Endometrial microvascular endothelial cells (primary cell): ENCODE measurements around the gene SYNM. TPM values are rescaled to one million over a fixed set of nuclear protein-coding genes. Genes with fewer than 3 reads are reported as not detected.

Experiments used
- in situ Hi-C: cut with HindIII; loops from 2 replicates; pipeline ENCODE4 v1.10.0; 2017; ENCODE audit warnings: low sequenced_read_pairs, low pct_unique_long_range_greater_than_20kb; ENCODE audit errors: inconsistent ontology term
- total RNA-seq: library from RNA; depleted of rRNA; stranded (reverse); fragments of >200 nt; gene quantifications from one replicate; pipeline ENCODE4 v1.2.3, GENCODE V29; 2015; ENCODE audit errors: inconsistent ontology term

The SYNM gene
- total RNA-seq, 1 donor from 2014 or later, result 2.1 TPM

- in situ Hi-C loops, result no loop called here
Observed at GRCh38 chr15:99076109-99076508, 28.8 kb upstream of the SYNM start.

- in situ Hi-C loops, result no loop called here
Observed at GRCh38 chr15:99076555-99077308, 28.1 kb upstream of the SYNM start.

GRCh38 chr15:99082798-99083197 is 22.1 kb upstream of the SYNM start:
- in situ Hi-C loops, result no loop called here

GRCh38 chr15:99084965-99085364 is 19.9 kb upstream of the SYNM start:
- in situ Hi-C loops, result no loop called here

GRCh38 chr15:99085413-99086326 is 19.2 kb upstream of the SYNM start:
- in situ Hi-C loops, result no loop called here

- in situ Hi-C loops, result no loop called here
Observed at GRCh38 chr15:99086327-99086667, 18.6 kb upstream of the SYNM start.

GRCh38 chr15:99087405-99087943 is 17.4 kb upstream of the SYNM start:
- in situ Hi-C loops, result no loop called here

- in situ Hi-C loops, result no loop called here
Observed at GRCh38 chr15:99090011-99090699, 14.7 kb upstream of the SYNM start.

- in situ Hi-C loops, result no loop called here
Observed at GRCh38 chr15:99090938-99091337, 13.9 kb upstream of the SYNM start.

GRCh38 chr15:99092554-99093172 is 12.2 kb upstream of the SYNM start:
- in situ Hi-C loops, result no loop called here

- in situ Hi-C loops, result no loop called here
Observed at GRCh38 chr15:99095626-99096025, 9.3 kb upstream of the SYNM start.

- in situ Hi-C loops, result no loop called here
Observed at GRCh38 chr15:99096173-99096893, 8.5 kb upstream of the SYNM start.

- in situ Hi-C loops, result no loop called here
Observed at GRCh38 chr15:99096894-99097426, 7.9 kb upstream of the SYNM start.

GRCh38 chr15:99097441-99098410 is 7.2 kb upstream of the SYNM start:
- in situ Hi-C loops, result no loop called here

GRCh38 chr15:99098426-99098825 is 6.5 kb upstream of the SYNM start:
- in situ Hi-C loops, result no loop called here

GRCh38 chr15:99098991-99099390 is 5.9 kb upstream of the SYNM start:
- in situ Hi-C loops, result no loop called here

GRCh38 chr15:99099661-99100060 is 5.2 kb upstream of the SYNM start:
- in situ Hi-C loops, result no loop called here
